CD8-positive, alpha-beta memory T cell (primary cell): Measurements from ENCODE around the gene RYR3. TPM values are rescaled to one million over a fixed set of nuclear protein-coding genes. Genes with fewer than 3 reads are reported as not detected.

Experiments
- CTCF ChIA-PET: fragments of 350-600 bp; sonication (Branson Sonifier 250); formaldehyde crosslinking; loops from one replicate; lab custom pipeline; 2021; ENCODE audit warnings: antibody characterized with exemption; lab: Charles Lee
- POLR2A ChIA-PET: fragments of 350-600 bp; sonication (Branson Sonifier 250); formaldehyde crosslinking; loops from one replicate; lab custom pipeline; 2021; ENCODE audit warnings: antibody characterized with exemption; lab: Charles Lee
- DNase-seq, 5 donors: peaks; one replicate each; pipeline versions ENCODE4 v3.0.0 to v3.0.0-alpha.2; 2020 to 2022; ENCODE audit warnings: mixed read lengths in 1 of 5
- H3K27ac ChIP-seq: one replicate; pipeline ENCODE4 v1.7.0; 2013; ENCODE audit warnings: low read depth, mild to moderate bottlenecking, low read length, moderate library complexity
- H3K27me3 ChIP-seq: 2 replicates; pipeline ENCODE4 v1.7.0; 2013; ENCODE audit warnings: low read length, mild to moderate bottlenecking; ENCODE audit not compliant: insufficient read depth, poor library complexity, severe bottlenecking
- H3K36me3 ChIP-seq: 2 replicates; pipeline ENCODE4 v1.7.0; 2013; ENCODE audit warnings: mild to moderate bottlenecking, low read length, moderate library complexity; ENCODE audit not compliant: insufficient read depth
- H3K4me1 ChIP-seq: 2 replicates; pipeline ENCODE4 v1.7.0; 2013; ENCODE audit warnings: mild to moderate bottlenecking, low read length, moderate library complexity; ENCODE audit not compliant: insufficient read depth
- H3K4me3 ChIP-seq: 2 replicates; pipeline ENCODE4 v1.7.0; 2013; ENCODE audit warnings: mild to moderate bottlenecking, low read length
- H3K9me3 ChIP-seq: 2 replicates; pipeline ENCODE4 v1.7.0; 2013; ENCODE audit warnings: mild to moderate bottlenecking, low read length
- H3K27ac Mint-ChIP-seq, 8 donors: one replicate each; pipeline ENCODE4 v1.8.0; 2020 to 2021; ENCODE audit warnings: mixed read lengths in 8 of 8, mild to moderate bottlenecking in 6 of 8, inconsistent platforms in 3 of 8, moderate library complexity in 3 of 8
- H3K27me3 Mint-ChIP-seq, 2 donors: one replicate each; pipeline ENCODE4 v1.8.0; 2020 to 2021; ENCODE audit warnings: mixed read lengths in 2 of 2, mild to moderate bottlenecking in 1 of 2, moderate library complexity in 1 of 2
- H3K36me3 Mint-ChIP-seq, 3 donors: one replicate each; pipeline ENCODE4 v1.8.0; 2020 to 2021; ENCODE audit warnings: mixed read lengths in 3 of 3, inconsistent platforms in 1 of 3, mild to moderate bottlenecking in 1 of 3
- H3K4me1 Mint-ChIP-seq, 3 donors: one replicate each; pipeline ENCODE4 v1.8.0; 2020 to 2021; ENCODE audit warnings: mixed read lengths in 3 of 3, inconsistent platforms in 1 of 3, mild to moderate bottlenecking in 1 of 3
- H3K4me3 Mint-ChIP-seq, 7 donors: one replicate each; pipeline ENCODE4 v1.8.0; 2020 to 2021; ENCODE audit warnings: mixed read lengths in 7 of 7, mild to moderate bottlenecking in 6 of 7, moderate library complexity in 4 of 7, inconsistent platforms in 2 of 7
- H3K9me3 Mint-ChIP-seq, 5 donors: one replicate each; pipeline ENCODE4 v1.8.0; 2020 to 2022; ENCODE audit warnings: mixed read lengths in 5 of 5, mild to moderate bottlenecking in 3 of 5, moderate library complexity in 2 of 5, inconsistent platforms in 1 of 5
- polyA plus RNA-seq: library from polyadenylated mRNA; unstranded; fragments of 300-500 nt; fragmentation: Illumina TruSeq; gene quantifications from one replicate; pipeline ENCODE4 v1.2.3, GENCODE V29; 2021
- total RNA-seq, 2 experiments: library from RNA; stranded (reverse); gene quantifications; one replicate each; pipeline ENCODE4 v1.2.3, GENCODE V29; 2021

RYR3 gene
- total and polyA plus RNA-seq, 3 experiments from 2014 or later: 0.08 TPM; not detected in 2

GRCh38 chr15:33859992-33860545 is 549.3 kb downstream of the RYR3 start:
- H3K27me3 Mint-ChIP-seq: no peaks in the 10 kb centered on the region
- Histone ChIP-seq H3K4me3 (no peak overlapping the region), H3K27ac (no peak overlapping the region), H3K9me3 (no peaks in the 10 kb centered on the region), H3K27me3 (no peaks in the 10 kb centered on the region), H3K36me3 (no peaks in the 10 kb centered on the region), H3K4me1 (no peaks in the 10 kb centered on the region)
- POLR2A ChIA-PET: no interaction called here
- H3K4me3 Mint-ChIP-seq: no peak overlapping the region
- no peaks in the 10 kb centered on the region for H3K4me1 Mint-ChIP-seq
- no peak for DNase-seq
- H3K27ac Mint-ChIP-seq: no peak overlapping the region
- H3K36me3 Mint-ChIP-seq: peaks cover 17 to 26% (median 23%) of the 10 kb centered on the region in 3 donors
- CTCF ChIA-PET: no interaction called here
- no peaks in the 10 kb centered on the region for H3K9me3 Mint-ChIP-seq

DNA sequence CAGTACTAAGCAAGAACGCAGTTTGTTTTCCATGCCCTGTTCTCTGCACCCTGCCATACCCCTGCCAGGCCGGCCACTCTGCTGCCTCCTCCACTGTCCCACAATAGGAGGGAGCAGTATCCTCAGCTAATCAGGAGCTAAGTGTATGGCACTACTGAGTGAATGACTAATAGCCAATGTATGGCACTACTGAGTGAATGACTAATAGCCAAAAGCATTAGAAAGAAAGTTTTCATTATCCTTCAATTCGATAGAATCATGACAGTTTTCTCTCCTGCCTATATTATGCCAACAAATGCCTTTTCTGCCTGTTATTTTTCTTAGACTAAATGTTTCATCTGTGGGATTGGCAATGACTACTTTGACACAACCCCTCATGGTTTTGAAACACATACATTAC is 550.0 kb downstream of the RYR3 start:
- peaks cover 21 to 31% (median 30%) of the 10 kb centered on the region in 3 donors for H3K36me3 Mint-ChIP-seq
- H3K36me3 ChIP-seq: no peaks in the 10 kb centered on the region
- H3K4me3 Mint-ChIP-seq: no peak overlapping the region
- H3K27ac ChIP-seq: no peak overlapping the region
- no peaks in the 10 kb centered on the region for H3K27me3 ChIP-seq
- no peaks in the 10 kb centered on the region for H3K27me3 Mint-ChIP-seq
- no peak overlapping the region for H3K27ac Mint-ChIP-seq
- H3K4me1 Mint-ChIP-seq: no peaks in the 10 kb centered on the region
- H3K9me3 ChIP-seq: no peaks in the 10 kb centered on the region
- H3K4me1 ChIP-seq: no peaks in the 10 kb centered on the region
- CTCF ChIA-PET: no interaction called here
- DNase-seq: no peak
- POLR2A ChIA-PET: no interaction called here
- no peaks in the 10 kb centered on the region for H3K9me3 Mint-ChIP-seq
- H3K4me3 ChIP-seq: no peak overlapping the region

DNA sequence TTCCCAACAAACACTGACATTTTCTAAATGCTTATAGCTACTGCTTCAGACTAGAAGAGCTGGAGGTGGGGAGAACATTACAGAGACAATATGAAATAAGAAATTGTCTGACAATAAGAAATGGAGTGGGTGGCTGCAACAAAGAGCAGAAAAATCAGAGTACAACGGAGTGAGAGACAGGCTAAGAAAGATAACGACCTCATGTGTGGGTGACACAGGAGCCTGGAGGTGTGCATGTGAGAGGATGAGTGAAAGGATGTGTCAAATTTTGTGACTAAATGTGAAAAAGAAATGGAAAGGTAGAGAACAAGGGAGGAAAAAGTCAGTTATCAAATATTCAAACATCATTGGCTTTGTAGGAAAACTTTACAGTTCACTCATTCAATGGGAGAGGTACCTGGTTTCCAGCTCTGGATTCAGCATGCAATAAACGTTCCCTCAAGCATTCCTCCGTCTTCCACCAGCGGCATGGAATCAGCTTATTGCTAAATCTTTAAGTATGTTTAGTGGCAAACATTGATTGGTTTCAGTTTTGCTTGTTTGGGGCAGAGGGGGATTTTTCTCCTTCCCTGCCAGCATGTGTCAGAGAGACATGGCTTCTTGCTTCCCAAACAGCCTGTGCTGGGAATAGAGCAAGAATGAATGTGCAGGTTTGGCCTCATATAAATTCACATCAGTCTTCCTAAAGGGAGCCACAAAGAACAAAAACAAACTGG is 553.8 kb downstream of the RYR3 start:
- H3K4me3 Mint-ChIP-seq: no peak overlapping the region
- Histone ChIP-seq H3K4me1 (no peaks in the 10 kb centered on the region), H3K27ac (no peak overlapping the region), H3K9me3 (no peaks in the 10 kb centered on the region), H3K36me3 (no peaks in the 10 kb centered on the region), H3K4me3 (no peak overlapping the region), H3K27me3 (no peaks in the 10 kb centered on the region)
- H3K4me1 Mint-ChIP-seq: no peaks in the 10 kb centered on the region
- no peak overlapping the region for H3K27ac Mint-ChIP-seq
- H3K36me3 Mint-ChIP-seq: peaks cover 30 to 46% (median 42%) of the 10 kb centered on the region in 3 donors
- no peak for DNase-seq
- no peaks in the 10 kb centered on the region for H3K27me3 Mint-ChIP-seq
- ChIA-PET CTCF (no interaction called here), POLR2A (no interaction called here)
- H3K9me3 Mint-ChIP-seq: no peaks in the 10 kb centered on the region

DNA sequence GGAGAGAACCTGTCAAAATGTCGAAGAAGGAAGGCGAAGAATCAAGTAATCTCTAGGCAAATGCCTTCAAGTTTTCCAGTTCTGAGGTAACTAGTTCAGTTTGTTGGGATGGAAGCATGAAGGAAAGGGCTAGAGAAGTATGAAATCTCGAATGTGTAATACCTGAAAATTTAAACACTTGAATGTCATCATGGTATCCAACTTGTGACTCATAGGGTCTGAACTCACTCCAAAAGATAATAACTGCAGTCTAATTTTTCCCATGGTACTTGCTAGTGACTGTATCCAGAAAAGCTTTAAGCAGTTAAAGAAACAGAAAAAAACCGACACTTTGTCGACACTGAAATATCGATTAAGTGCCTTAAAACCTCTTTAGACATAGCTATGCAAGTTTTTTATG is 554.6 kb downstream of the RYR3 start:
- H3K9me3 ChIP-seq: no peaks in the 10 kb centered on the region
- no peaks in the 10 kb centered on the region for H3K27me3 Mint-ChIP-seq
- H3K4me1 ChIP-seq: no peaks in the 10 kb centered on the region
- H3K27me3 ChIP-seq: no peaks in the 10 kb centered on the region
- H3K36me3 Mint-ChIP-seq: peaks cover 34 to 42% (median 37%) of the 10 kb centered on the region in 3 donors
- H3K9me3 Mint-ChIP-seq: no peaks in the 10 kb centered on the region
- H3K4me1 Mint-ChIP-seq: no peaks in the 10 kb centered on the region
- no peaks in the 10 kb centered on the region for H3K36me3 ChIP-seq
- H3K4me3 Mint-ChIP-seq: no peak overlapping the region
- H3K4me3 ChIP-seq: no peak overlapping the region
- ChIA-PET CTCF (no interaction called here), POLR2A (no interaction called here)
- no peak for DNase-seq
- no peak overlapping the region for H3K27ac ChIP-seq
- no peak overlapping the region for H3K27ac Mint-ChIP-seq

- Mint-ChIP-seq H3K36me3 (peaks cover 33 to 42% (median 37%) of the 10 kb centered on the region in 3 donors), H3K27ac (peak overlapping the region in 1 of 8 donors; percentile 21), H3K4me3 (no peak overlapping the region), H3K9me3 (no peaks in the 10 kb centered on the region), H3K4me1 (no peaks in the 10 kb centered on the region), H3K27me3 (no peaks in the 10 kb centered on the region)
- Histone ChIP-seq H3K27ac (no peak overlapping the region), H3K36me3 (no peaks in the 10 kb centered on the region), H3K4me3 (no peak overlapping the region), H3K4me1 (no peaks in the 10 kb centered on the region), H3K9me3 (no peaks in the 10 kb centered on the region), H3K27me3 (no peaks in the 10 kb centered on the region)
- CTCF ChIA-PET: no interaction called here
- POLR2A ChIA-PET: no interaction called here
- no peak for DNase-seq
These were observed 555.5 kb downstream of the RYR3 start for GRCh38 chr15:33866101-33866737.

GRCh38 chr15:33871980-33872379 is 561.2 kb downstream of the RYR3 start:
- H3K36me3 ChIP-seq: no peaks in the 10 kb centered on the region
- no peaks in the 10 kb centered on the region for H3K4me1 Mint-ChIP-seq
- DNase-seq: no peak
- peaks cover 15 to 21% (median 19%) of the 10 kb centered on the region in 3 donors for H3K36me3 Mint-ChIP-seq
- H3K27ac ChIP-seq: no peak overlapping the region
- no peaks in the 10 kb centered on the region for H3K27me3 ChIP-seq
- H3K9me3 Mint-ChIP-seq: no peaks in the 10 kb centered on the region
- CTCF ChIA-PET: no interaction called here
- POLR2A ChIA-PET: no interaction called here
- no peaks in the 10 kb centered on the region for H3K4me1 ChIP-seq
- no peak overlapping the region for H3K4me3 ChIP-seq
- H3K27ac Mint-ChIP-seq: no peak overlapping the region
- no peaks in the 10 kb centered on the region for H3K9me3 ChIP-seq
- no peak overlapping the region for H3K4me3 Mint-ChIP-seq
- no peaks in the 10 kb centered on the region for H3K27me3 Mint-ChIP-seq

DNA sequence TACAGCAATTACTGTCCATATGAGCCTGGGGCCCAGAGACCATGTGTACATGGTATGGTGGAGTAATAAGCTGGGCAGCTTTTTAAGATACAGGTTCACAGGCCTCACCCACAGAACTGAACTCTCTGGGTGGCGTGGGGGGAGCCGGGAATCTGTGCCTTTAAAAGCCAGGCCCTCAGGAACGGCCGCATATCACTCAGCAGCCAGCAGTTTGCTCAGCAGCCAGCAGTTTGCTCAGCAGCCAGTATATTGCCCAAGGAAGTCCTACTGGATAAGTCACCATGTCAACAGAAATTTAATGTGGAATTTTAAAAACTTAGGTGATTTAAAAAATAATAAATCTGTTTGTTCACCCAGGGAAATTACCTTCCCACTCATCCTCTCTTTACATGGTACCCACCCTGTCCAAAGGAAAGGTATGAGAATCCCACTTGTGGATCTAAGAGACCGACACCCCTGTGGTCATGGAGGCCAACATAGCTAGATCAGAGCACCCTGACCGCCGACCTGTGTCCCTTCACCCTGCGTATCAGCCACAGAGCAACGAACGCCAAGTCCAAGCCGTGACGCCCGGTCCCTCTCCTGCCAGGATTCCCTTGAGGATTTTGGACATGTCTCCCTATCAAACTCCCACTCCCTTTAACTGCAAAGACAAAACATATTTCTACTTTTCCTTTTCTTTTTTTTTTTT is 561.8 kb downstream of the RYR3 start:
- Mint-ChIP-seq H3K27ac (no peak overlapping the region), H3K27me3 (no peaks in the 10 kb centered on the region), H3K4me3 (no peak overlapping the region), H3K4me1 (no peaks in the 10 kb centered on the region), H3K36me3 (peaks cover 9 to 16% (median 14%) of the 10 kb centered on the region in 3 donors), H3K9me3 (no peaks in the 10 kb centered on the region)
- DNase-seq: no peak
- Histone ChIP-seq H3K27ac (no peak overlapping the region), H3K4me1 (no peaks in the 10 kb centered on the region), H3K9me3 (no peaks in the 10 kb centered on the region), H3K36me3 (no peaks in the 10 kb centered on the region), H3K4me3 (no peak overlapping the region), H3K27me3 (no peaks in the 10 kb centered on the region)
- ChIA-PET CTCF (no interaction called here), POLR2A (no interaction called here)

DNA sequence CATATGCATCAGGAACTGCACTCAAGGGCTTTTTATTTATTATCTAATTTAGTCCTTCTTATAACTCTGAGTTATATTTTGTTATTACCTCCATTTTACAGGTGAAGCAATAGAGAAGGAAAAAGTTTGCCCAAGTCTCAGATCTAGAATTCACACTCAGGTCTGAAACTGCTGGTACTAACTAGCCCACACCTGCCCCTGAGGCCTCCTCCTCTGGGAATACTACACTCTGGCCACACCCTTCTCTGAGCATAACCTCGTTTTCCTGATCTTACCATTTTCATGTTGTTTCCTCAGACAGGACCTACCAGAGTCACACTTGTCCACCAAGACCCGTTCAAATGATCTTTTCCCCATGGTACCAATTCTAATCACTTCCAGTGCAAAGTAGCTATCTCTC is 563.4 kb downstream of the RYR3 start:
- H3K4me3 Mint-ChIP-seq: no peak overlapping the region
- no peaks in the 10 kb centered on the region for H3K4me1 Mint-ChIP-seq
- no peak overlapping the region for H3K27ac Mint-ChIP-seq
- Histone ChIP-seq H3K4me1 (no peaks in the 10 kb centered on the region), H3K27me3 (no peaks in the 10 kb centered on the region), H3K4me3 (no peak overlapping the region), H3K36me3 (no peaks in the 10 kb centered on the region), H3K9me3 (no peaks in the 10 kb centered on the region), H3K27ac (no peak overlapping the region)
- H3K27me3 Mint-ChIP-seq: no peaks in the 10 kb centered on the region
- no peaks in the 10 kb centered on the region for H3K9me3 Mint-ChIP-seq
- DNase-seq: no peak
- ChIA-PET POLR2A (no interaction called here), CTCF (interaction anchor here (1.2 kb wide), 1 partner anchor 13 kb away, joined by 3 read pairs; no protein-coding TSS in a partner anchor)
- H3K36me3 Mint-ChIP-seq: peaks cover 7 to 16% (median 10%) of the 10 kb centered on the region in 3 donors
